CD4-positive, alpha-beta memory T cell (primary cell): ENCODE results near the gene KRTAP5-4. TPM values are rescaled to one million over a fixed set of nuclear protein-coding genes. Genes with fewer than 3 reads are reported as not detected.
A peak's percentile ranks its signal among the peaks of the same experiment; 100 is the strongest.

Experiments
- CTCF ChIA-PET: fragments of 350-600 bp; sonication (Branson Sonifier 250); formaldehyde crosslinking; loops from one replicate; lab custom pipeline; 2021; ENCODE audit warnings: inconsistent platforms; ENCODE audit not compliant: partially characterized antibody; lab: Charles Lee
- POLR2A ChIA-PET: fragments of 350-600 bp; sonication (Branson Sonifier 250); formaldehyde crosslinking; loops from one replicate; lab custom pipeline; 2021; ENCODE audit not compliant: partially characterized antibody; lab: Charles Lee
- DNase-seq, 5 donors: peaks; one replicate each; pipeline versions ENCODE4 v3.0.0 to v3.0.0-alpha.2; 2020 to 2022; ENCODE audit warnings: mixed read lengths in 1 of 5
- H3K27ac ChIP-seq: one replicate; pipeline ENCODE4 v1.7.0; 2013; ENCODE audit warnings: low read depth, low read length
- H3K27me3 ChIP-seq: 2 replicates; pipeline ENCODE4 v1.7.0; 2013; ENCODE audit warnings: mild to moderate bottlenecking, low read length, moderate library complexity; ENCODE audit not compliant: insufficient read depth
- H3K36me3 ChIP-seq: 2 replicates; pipeline ENCODE4 v1.7.0; 2013; ENCODE audit warnings: mild to moderate bottlenecking, low read length, moderate library complexity; ENCODE audit not compliant: insufficient read depth
- H3K4me1 ChIP-seq: 2 replicates; pipeline ENCODE4 v1.7.0; 2013; ENCODE audit warnings: mild to moderate bottlenecking, low read length, moderate library complexity; ENCODE audit not compliant: insufficient read depth
- H3K4me3 ChIP-seq, 2 donors: one replicate each; pipeline ENCODE4 v1.7.0; 2013; ENCODE audit warnings: low read length in 2 of 2, mild to moderate bottlenecking in 1 of 2
- H3K9me3 ChIP-seq, 2 donors: one replicate each; pipeline ENCODE4 v1.7.0; 2013; ENCODE audit warnings: low read length in 2 of 2, control low read depth in 1 of 2; ENCODE audit not compliant: control insufficient read depth in 1 of 2
- H3K27ac Mint-ChIP-seq, 7 donors: one replicate each; pipeline ENCODE4 v1.8.0; 2020 to 2021; ENCODE audit warnings: mixed read lengths in 7 of 7, mild to moderate bottlenecking in 6 of 7, inconsistent platforms in 3 of 7, moderate library complexity in 3 of 7
- H3K27me3 Mint-ChIP-seq, 2 donors: one replicate each; pipeline ENCODE4 v1.8.0; 2020 to 2021; ENCODE audit warnings: mixed read lengths in 2 of 2
- H3K36me3 Mint-ChIP-seq, 2 donors: one replicate each; pipeline ENCODE4 v1.8.0; 2020 to 2021; ENCODE audit warnings: mixed read lengths in 2 of 2, inconsistent platforms in 1 of 2, mild to moderate bottlenecking in 1 of 2
- H3K4me1 Mint-ChIP-seq, 4 donors: one replicate each; pipeline ENCODE4 v1.8.0; 2020 to 2021; ENCODE audit warnings: mixed read lengths in 4 of 4, mild to moderate bottlenecking in 1 of 4
- H3K4me3 Mint-ChIP-seq, 8 donors: one replicate each; pipeline ENCODE4 v1.8.0; 2020 to 2021; ENCODE audit warnings: mixed read lengths in 8 of 8, mild to moderate bottlenecking in 7 of 8, moderate library complexity in 6 of 8, inconsistent platforms in 3 of 8
- H3K9me3 Mint-ChIP-seq, 8 donors: one replicate each; pipeline ENCODE4 v1.8.0; 2020 to 2021; ENCODE audit warnings: mixed read lengths in 8 of 8, mild to moderate bottlenecking in 5 of 8, inconsistent platforms in 3 of 8, moderate library complexity in 1 of 8
- intact Hi-C: fragments of 100-400 bp; cut with micrococcal nuclease; formaldehyde crosslinking; loops from one replicate; pipeline ENCODE4 v1.15.1; 2023
- polyA plus RNA-seq, 2 donors: library from polyadenylated mRNA; unstranded; fragments of 300-500 nt; fragmentation: Illumina TruSeq; gene quantifications; one replicate each; pipeline ENCODE4 v1.2.3, GENCODE V29; 2021
- total RNA-seq, 2 experiments: library from RNA; stranded (reverse); gene quantifications; one replicate each; pipeline ENCODE4 v1.2.3, GENCODE V29; 2021

Gene KRTAP5-4
- total and polyA plus RNA-seq, 4 experiments from 2014 or later: not detected

DNA sequence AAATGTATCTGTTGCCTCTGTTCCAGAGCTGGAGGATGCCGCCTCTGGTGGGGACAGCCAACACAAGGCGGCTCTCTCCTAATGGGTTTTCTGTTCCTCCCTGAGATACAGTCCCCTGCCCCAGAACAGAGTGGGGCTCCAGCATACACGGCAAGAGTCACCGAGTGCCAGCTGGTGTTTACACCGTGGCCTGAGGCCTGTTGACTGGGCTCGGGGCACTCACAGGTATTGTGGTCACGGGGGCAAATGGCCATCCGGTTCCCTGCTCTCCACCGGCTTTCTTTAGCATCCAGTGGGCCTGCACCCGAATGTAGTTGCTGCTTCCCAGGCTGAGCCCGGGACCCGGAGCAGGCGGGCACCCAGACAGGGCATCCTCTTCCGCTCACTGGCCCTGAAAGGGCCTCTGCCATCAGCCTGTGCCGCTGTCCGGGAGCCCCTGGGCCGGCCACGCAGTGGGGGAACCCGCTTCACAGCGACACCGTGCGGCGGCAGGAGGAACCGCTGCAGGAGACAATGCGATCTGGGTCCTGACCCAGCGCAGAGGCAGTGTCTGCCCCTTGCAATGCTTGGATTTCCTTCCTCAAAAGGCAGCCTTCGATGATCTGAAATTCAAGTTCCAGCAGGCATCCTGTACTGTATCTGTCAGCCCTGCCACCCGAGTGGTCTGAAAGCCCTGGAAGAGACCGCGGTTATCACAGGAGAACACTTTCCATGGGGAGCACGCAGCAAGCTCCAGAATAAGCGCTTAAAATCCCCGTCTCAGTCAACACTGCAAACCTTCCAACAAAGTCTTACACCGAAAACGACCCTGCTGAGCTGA lies 6.8 kb upstream of the KRTAP5-4 start:
- peaks cover 8% of the 10 kb centered on the region for H3K4me1 ChIP-seq
- no peak overlapping the region for H3K4me3 ChIP-seq
- peaks cover 0 to 9% (median 7%) of the 10 kb centered on the region in 4 donors for H3K4me1 Mint-ChIP-seq
- no peaks in the 10 kb centered on the region for H3K9me3 ChIP-seq
- peaks cover 19 to 26% of the 10 kb centered on the region in 2 donors for H3K27me3 Mint-ChIP-seq
- H3K9me3 Mint-ChIP-seq: no peaks in the 10 kb centered on the region
- ChIA-PET POLR2A (interaction anchor here (1.7 kb wide), 1 partner anchor 54 kb away, joined by 3 read pairs; no protein-coding TSS in a partner anchor), CTCF (interaction anchor here (0.6 to 7.3 kb wide), 8 partner anchors 9 to 82 kb away, joined by 3 to 53 read pairs (median 4); partner anchors contain the start of gene KRTAP5-2)
- intact Hi-C loops: loop anchor here (1.0 to 2.0 kb wide), 2 partner anchors 34 to 82 kb away; no protein-coding TSS in a partner anchor
- peaks cover 8% of the 10 kb centered on the region for H3K27me3 ChIP-seq
- no peak overlapping the region for H3K27ac ChIP-seq
- H3K36me3 ChIP-seq: no peaks in the 10 kb centered on the region
- H3K4me3 Mint-ChIP-seq: peak overlapping the region in 2 of 8 donors; percentile 26 to 44
- no peaks in the 10 kb centered on the region for H3K36me3 Mint-ChIP-seq
- peak; percentile 48 to 66 (median 51) for DNase-seq
- H3K27ac Mint-ChIP-seq: peak overlapping the region in 2 of 7 donors; percentile 37 to 83

DNA sequence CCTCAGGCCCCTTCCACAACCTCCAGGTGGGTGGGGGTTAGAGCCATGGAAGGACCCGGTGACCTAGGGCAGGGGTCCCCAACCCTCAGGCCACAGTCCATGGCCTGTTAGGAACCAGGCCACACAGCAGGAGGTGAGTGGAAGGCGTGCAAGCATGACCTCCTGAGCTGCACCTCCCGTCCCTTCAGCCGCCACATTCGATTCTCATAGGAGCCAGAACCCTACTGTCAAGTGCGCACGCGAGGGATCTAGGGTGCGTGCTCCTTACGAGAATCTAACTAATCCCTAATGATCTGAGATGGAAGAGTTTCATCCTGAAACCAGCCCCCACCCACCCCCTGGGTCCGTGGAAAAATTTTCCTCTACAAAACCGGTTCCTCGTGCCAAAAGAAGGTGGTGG lies 3.6 kb upstream of the KRTAP5-4 start:
- POLR2A ChIA-PET: no interaction called here
- intact Hi-C loops: no loop called here
- H3K27me3 ChIP-seq: peaks cover 3% of the 10 kb centered on the region
- H3K9me3 ChIP-seq: no peaks in the 10 kb centered on the region
- no peak overlapping the region for H3K4me3 ChIP-seq
- peaks cover 8% of the 10 kb centered on the region for H3K4me1 ChIP-seq
- no peak overlapping the region for H3K4me3 Mint-ChIP-seq
- H3K36me3 Mint-ChIP-seq: no peaks in the 10 kb centered on the region
- H3K27me3 Mint-ChIP-seq: peaks cover 5 to 9% of the 10 kb centered on the region in 2 donors
- no peak for DNase-seq
- no peaks in the 10 kb centered on the region for H3K9me3 Mint-ChIP-seq
- no peak overlapping the region for H3K27ac ChIP-seq
- CTCF ChIA-PET: interaction anchor here (1.0 to 7.3 kb wide), 2 partner anchors 29 to 79 kb away, joined by 3 to 53 read pairs; partner anchors contain the start of gene KRTAP5-2
- H3K36me3 ChIP-seq: no peaks in the 10 kb centered on the region
- peaks cover 0 to 4% (median 4%) of the 10 kb centered on the region in 4 donors for H3K4me1 Mint-ChIP-seq
- no peak overlapping the region for H3K27ac Mint-ChIP-seq

DNA sequence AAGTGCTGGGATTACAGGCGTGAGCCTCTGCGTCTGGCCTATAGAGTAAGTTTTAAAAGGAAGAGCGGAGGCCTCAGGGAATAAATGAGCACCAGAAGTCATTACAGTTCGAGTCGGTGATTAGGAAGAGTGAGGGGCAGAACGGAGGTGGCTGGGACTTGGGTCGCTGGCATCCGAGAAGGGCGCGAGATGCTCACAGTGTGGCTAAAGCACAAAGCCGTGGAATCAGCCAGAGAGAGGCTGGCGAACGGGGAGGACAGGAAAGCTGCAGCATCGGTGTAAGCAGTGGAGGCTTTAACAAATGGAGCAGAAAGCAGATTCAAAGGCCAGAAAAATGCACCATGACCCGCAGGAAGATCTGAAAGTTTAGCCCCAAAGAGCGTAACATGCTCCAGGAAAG lies 2.7 kb upstream of the KRTAP5-4 start:
- H3K4me1 Mint-ChIP-seq: peaks cover 4 to 5% (median 4%) of the 10 kb centered on the region in 4 donors
- Histone ChIP-seq H3K36me3 (no peaks in the 10 kb centered on the region), H3K27ac (no peak overlapping the region), H3K4me3 (no peak overlapping the region), H3K4me1 (peaks cover 12% of the 10 kb centered on the region), H3K9me3 (no peaks in the 10 kb centered on the region), H3K27me3 (no peaks in the 10 kb centered on the region)
- H3K27me3 Mint-ChIP-seq: peaks cover 3 to 6% of the 10 kb centered on the region in 2 donors
- H3K4me3 Mint-ChIP-seq: no peak overlapping the region
- DNase-seq: no peak
- no peaks in the 10 kb centered on the region for H3K9me3 Mint-ChIP-seq
- POLR2A ChIA-PET: no interaction called here
- no peaks in the 10 kb centered on the region for H3K36me3 Mint-ChIP-seq
- intact Hi-C loops: no loop called here
- no peak overlapping the region for H3K27ac Mint-ChIP-seq
- CTCF ChIA-PET: interaction anchor here (0.8 to 0.9 kb wide), 3 partner anchors 9 to 110 kb away, joined by 3 read pairs; no protein-coding TSS in a partner anchor

DNA sequence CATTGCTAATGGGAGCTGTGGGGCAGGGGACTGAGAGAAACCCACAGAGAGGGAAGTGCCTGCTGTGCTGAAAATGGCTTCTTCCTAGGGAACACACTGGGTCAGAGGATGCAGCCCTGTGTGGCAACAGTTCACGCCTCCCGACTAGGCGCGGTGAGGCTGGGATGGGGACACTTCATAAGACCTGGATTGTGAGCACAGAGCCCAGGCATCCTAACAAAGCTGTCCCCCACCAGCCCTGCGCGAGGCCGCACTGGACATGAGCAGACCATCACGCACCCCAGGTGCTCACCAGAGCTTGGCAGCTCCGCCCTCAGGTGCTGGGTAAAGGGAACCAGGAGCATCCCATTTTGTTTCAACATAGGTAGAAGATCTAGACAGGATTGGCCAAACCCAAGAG lies 1.8 kb upstream of the KRTAP5-4 start:
- Histone ChIP-seq H3K36me3 (no peaks in the 10 kb centered on the region), H3K4me1 (peaks cover 11% of the 10 kb centered on the region), H3K27me3 (no peaks in the 10 kb centered on the region), H3K4me3 (no peak overlapping the region), H3K27ac (no peak overlapping the region), H3K9me3 (no peaks in the 10 kb centered on the region)
- CTCF ChIA-PET: interaction anchor here (0.8 to 1.4 kb wide), 3 partner anchors 10 to 19 kb away, joined by 3 to 4 read pairs (median 3); no protein-coding TSS in a partner anchor
- Mint-ChIP-seq H3K36me3 (no peaks in the 10 kb centered on the region), H3K27me3 (peaks cover 0 to 3% of the 10 kb centered on the region in 2 donors), H3K4me3 (no peak overlapping the region), H3K9me3 (no peaks in the 10 kb centered on the region), H3K27ac (no peak overlapping the region), H3K4me1 (peaks cover 5 to 10% (median 6%) of the 10 kb centered on the region in 4 donors)
- DNase-seq: no peak
- intact Hi-C loops: no loop called here
- POLR2A ChIA-PET: no interaction called here

DNA sequence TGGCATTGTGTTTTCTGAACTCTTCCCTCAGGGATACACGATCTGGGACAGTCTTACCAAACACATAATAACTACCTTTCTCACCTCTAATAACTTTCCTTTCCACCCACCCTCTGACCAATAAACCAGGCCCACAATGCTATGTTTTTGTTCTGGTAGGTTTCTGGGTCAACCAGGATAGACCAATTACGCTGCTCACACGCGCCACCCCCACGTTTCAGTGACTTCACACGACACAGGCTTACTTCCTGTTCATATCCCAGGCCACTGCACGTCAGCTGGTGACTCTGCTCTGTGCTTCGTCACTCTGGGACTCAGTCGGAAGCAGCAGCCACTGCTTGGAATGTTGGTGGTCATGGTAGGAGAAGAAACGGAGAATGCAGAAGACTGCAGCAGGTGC lies 2.5 kb downstream of the KRTAP5-4 start:
- Mint-ChIP-seq H3K9me3 (no peaks in the 10 kb centered on the region), H3K27me3 (peaks cover 5 to 19% of the 10 kb centered on the region in 2 donors), H3K36me3 (no peaks in the 10 kb centered on the region), H3K4me3 (peak overlapping the region in 6 of 8 donors; percentile 44 to 84 (median 54)), H3K4me1 (peaks cover 5 to 10% (median 6%) of the 10 kb centered on the region in 4 donors), H3K27ac (peak overlapping the region in 5 of 7 donors; percentile 60 to 93 (median 75))
- CTCF ChIA-PET: interaction anchor here (1.0 to 2.2 kb wide), 4 partner anchors 9 to 33 kb away, joined by 3 to 7 read pairs (median 6); no protein-coding TSS in a partner anchor
- Histone ChIP-seq H3K4me1 (peaks cover 9% of the 10 kb centered on the region), H3K9me3 (no peaks in the 10 kb centered on the region), H3K36me3 (no peaks in the 10 kb centered on the region), H3K4me3 (no peak overlapping the region), H3K27me3 (no peaks in the 10 kb centered on the region), H3K27ac (no peak overlapping the region)
- POLR2A ChIA-PET: interaction anchor here (0.8 kb wide), 1 partner anchor 46 kb away, joined by 3 read pairs; no protein-coding TSS in a partner anchor
- peak; percentile 37 to 60 (median 45) for DNase-seq
- intact Hi-C loops: no loop called here

DNA sequence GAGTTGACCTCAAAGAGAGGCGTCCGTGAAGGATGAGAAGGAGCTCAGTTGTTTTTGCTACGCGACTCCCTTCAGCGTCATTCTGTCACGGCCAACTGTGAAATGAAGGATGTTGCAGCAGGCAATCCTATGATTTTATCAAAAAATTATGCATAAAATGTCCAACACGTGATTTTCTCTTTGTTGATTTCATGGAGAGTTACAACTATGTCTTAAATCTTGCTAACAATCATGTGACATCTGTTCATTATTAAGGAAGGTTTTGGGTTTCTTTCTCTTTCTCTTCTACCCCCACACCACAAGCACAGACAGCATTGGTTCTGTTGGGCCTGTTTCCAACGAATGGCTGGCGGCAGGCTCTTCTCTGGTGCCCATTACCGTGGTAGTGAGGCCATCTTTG lies 3.7 kb downstream of the KRTAP5-4 start:
- H3K4me3 Mint-ChIP-seq: peak overlapping the region in 1 of 8 donors; percentile 1
- H3K4me1 Mint-ChIP-seq: peaks cover 5 to 10% (median 6%) of the 10 kb centered on the region in 4 donors
- H3K27me3 Mint-ChIP-seq: peaks cover 5 to 19% of the 10 kb centered on the region in 2 donors
- DNase-seq: no peak
- Histone ChIP-seq H3K9me3 (no peaks in the 10 kb centered on the region), H3K4me3 (no peak overlapping the region), H3K27me3 (no peaks in the 10 kb centered on the region), H3K36me3 (no peaks in the 10 kb centered on the region), H3K4me1 (peaks cover 9% of the 10 kb centered on the region), H3K27ac (no peak overlapping the region)
- intact Hi-C loops: no loop called here
- H3K9me3 Mint-ChIP-seq: no peaks in the 10 kb centered on the region
- no peaks in the 10 kb centered on the region for H3K36me3 Mint-ChIP-seq
- ChIA-PET CTCF (interaction anchor here (1.0 to 2.9 kb wide), 3 partner anchors 11 to 215 kb away, joined by 3 to 10 read pairs (median 4); partner anchors contain the start of gene KRTAP5-5), POLR2A (no interaction called here)
- H3K27ac Mint-ChIP-seq: peak overlapping the region in 3 of 7 donors; percentile 4 to 72 (median 37)

DNA sequence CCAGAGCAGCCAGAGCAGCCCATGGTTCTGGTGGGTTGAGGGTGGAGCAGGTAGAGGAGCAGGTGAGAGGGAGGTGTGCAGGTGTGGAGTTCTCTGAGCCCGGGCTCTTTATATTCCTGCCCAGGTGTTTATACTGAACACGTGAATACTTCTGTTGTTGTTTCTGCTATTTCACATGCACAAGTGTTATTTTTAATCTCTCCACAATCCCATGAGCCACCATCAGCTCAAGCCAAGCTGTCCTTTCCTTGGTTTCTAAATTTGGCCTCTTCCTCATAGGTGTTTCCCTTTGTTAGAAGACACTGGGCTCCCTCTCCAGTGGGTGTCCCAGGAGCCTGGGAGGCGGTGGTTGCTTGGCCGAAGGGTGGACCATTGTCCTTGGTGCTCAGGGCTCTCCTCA lies 13.6 kb downstream of the KRTAP5-4 start, which contains the start of gene KRTAP5-3:
Gene KRTAP5-3 (minus strand): TSS at position 101 of the 400 bp plus-strand sequence. CDS start 78 bp downstream, at position 23.
- H3K27ac Mint-ChIP-seq: peak within 1 kb of the TSS in 3 of 7 donors; percentile 15 to 56 (median 19)
- no peaks in the 10 kb centered on the region for H3K36me3 ChIP-seq
- H3K36me3 Mint-ChIP-seq: no peaks in the 10 kb centered on the region

More for the DNA sequence above, 13.6 kb downstream of the KRTAP5-4 start, which contains the start of gene KRTAP5-3:
- Mint-ChIP-seq H3K4me1 (peaks cover 6 to 20% (median 9%) of the 10 kb centered on the region in 4 donors), H3K4me3 (no peak within 1 kb of the TSS), H3K9me3 (no peaks in the 10 kb centered on the region), H3K27me3 (peaks cover 6 to 9% of the 10 kb centered on the region in 2 donors)
- ChIA-PET CTCF (interaction anchor here (0.7 to 1.3 kb wide), 3 partner anchors 10 to 13 kb away, joined by 3 to 5 read pairs (median 3); no protein-coding TSS in a partner anchor), POLR2A (interaction anchor here (0.6 kb wide), 1 partner anchor 13 kb away, joined by 3 read pairs; no protein-coding TSS in a partner anchor)
- no peak within 1 kb of the TSS for H3K4me3 ChIP-seq
- H3K4me1 ChIP-seq: peaks cover 11% of the 10 kb centered on the region
- no peaks in the 10 kb centered on the region for H3K27me3 ChIP-seq
- no peaks in the 10 kb centered on the region for H3K9me3 ChIP-seq
- no peak within 1 kb of the TSS for H3K27ac ChIP-seq
- intact Hi-C loops: no loop called here
- no peak for DNase-seq
